ENCODE data around the gene CXCL8. TPM values are rescaled to one million over a fixed set of nuclear protein-coding genes. Genes with fewer than 3 reads are reported as not detected.

Gene CXCL8
- polyA plus RNA-seq, 2 of the 4 experiments (the other 2 are of a cell fraction): 4.4 to 57.2 TPM

GRCh38 chr4:73764513-73764912, 24.1 kb downstream of the CXCL8 start:
- ATAC-seq (no peak), FAIRE-seq (no peak)

GRCh38 chr4:73765296-73765695, 24.9 kb downstream of the CXCL8 start:
- no peak for ATAC-seq

More at GRCh38 chr4:73764513-73764912, 24.1 kb downstream of the CXCL8 start:
- no peak overlapping the region for H3K4me2 ChIP-seq
- ChIA-PET POLR2A (no interaction called here), CTCF (interaction anchor here (0.8 kb wide), 1 partner anchor 101 kb away, joined by 3 read pairs; no protein-coding TSS in a partner anchor)
- 56% methylated on average over 4 of the region's 4 CpGs for WGBS (ENCODE audit: missing lambda C conversion rate)
- H3K27ac ChIP-seq: no peak overlapping the region
- H3K4me3 ChIP-seq: no peak overlapping the region
- H3K4me1 ChIP-seq: no peaks in the 10 kb centered on the region
- TF ChIP-seq, protein P1, sequence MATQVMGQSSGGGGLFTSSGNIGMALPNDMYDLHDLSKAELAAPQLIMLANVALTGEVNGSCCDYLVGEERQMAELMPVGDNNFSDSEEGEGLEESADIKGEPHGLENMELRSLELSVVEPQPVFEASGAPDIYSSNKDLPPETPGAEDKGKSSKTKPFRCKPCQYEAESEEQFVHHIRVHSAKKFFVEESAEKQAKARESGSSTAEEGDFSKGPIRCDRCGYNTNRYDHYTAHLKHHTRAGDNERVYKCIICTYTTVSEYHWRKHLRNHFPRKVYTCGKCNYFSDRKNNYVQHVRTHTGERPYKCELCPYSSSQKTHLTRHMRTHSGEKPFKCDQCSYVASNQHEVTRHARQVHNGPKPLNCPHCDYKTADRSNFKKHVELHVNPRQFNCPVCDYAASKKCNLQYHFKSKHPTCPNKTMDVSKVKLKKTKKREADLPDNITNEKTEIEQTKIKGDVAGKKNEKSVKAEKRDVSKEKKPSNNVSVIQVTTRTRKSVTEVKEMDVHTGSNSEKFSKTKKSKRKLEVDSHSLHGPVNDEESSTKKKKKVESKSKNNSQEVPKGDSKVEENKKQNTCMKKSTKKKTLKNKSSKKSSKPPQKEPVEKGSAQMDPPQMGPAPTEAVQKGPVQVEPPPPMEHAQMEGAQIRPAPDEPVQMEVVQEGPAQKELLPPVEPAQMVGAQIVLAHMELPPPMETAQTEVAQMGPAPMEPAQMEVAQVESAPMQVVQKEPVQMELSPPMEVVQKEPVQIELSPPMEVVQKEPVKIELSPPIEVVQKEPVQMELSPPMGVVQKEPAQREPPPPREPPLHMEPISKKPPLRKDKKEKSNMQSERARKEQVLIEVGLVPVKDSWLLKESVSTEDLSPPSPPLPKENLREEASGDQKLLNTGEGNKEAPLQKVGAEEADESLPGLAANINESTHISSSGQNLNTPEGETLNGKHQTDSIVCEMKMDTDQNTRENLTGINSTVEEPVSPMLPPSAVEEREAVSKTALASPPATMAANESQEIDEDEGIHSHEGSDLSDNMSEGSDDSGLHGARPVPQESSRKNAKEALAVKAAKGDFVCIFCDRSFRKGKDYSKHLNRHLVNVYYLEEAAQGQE (IDR thresholded peaks at IDR 0.05): no peak
- TF ChIP-seq POLR2AphosphoS2 (conservative IDR thresholded peaks at IDR 0.05; ENCODE audit: low read length): no peak
- no peak for TF ChIP-seq KDM5A (IDR thresholded peaks at IDR 0.05)
- no peak for TF ChIP-seq KDM1A (IDR thresholded peaks at IDR 0.05; ENCODE audit: low read depth)
- TF ChIP-seq EP300 (IDR thresholded peaks at IDR 0.05): no peak
- TF ChIP-seq NFE2L2 (conservative IDR thresholded peaks at IDR 0.05; ENCODE audit: low read length): no peak
- no peak for TF ChIP-seq POLR2A (IDR thresholded peaks at IDR 0.05; ENCODE audit: low read length)
- no peak for TF ChIP-seq ZSCAN20 (CRISPR knock-in tag; IDR thresholded peaks at IDR 0.05)
- no peak for TF ChIP-seq HDAC2 (IDR thresholded peaks at IDR 0.05)
- TF ChIP-seq NPAS2 (CRISPR knock-in tag; IDR thresholded peaks at IDR 0.05; ENCODE audit: borderline replicate concordance): no peak
- TF ChIP-seq MAZ (IDR thresholded peaks at IDR 0.05; ENCODE audit: borderline replicate concordance, low read depth, low read length): no peak
- TF ChIP-seq E2F6 (IDR thresholded peaks at IDR 0.05; ENCODE audit: borderline replicate concordance, low read depth): no peak
- no peak for TF ChIP-seq TP53 (CRISPR knock-in tag; IDR thresholded peaks at IDR 0.05)
- TF ChIP-seq, protein P2, sequence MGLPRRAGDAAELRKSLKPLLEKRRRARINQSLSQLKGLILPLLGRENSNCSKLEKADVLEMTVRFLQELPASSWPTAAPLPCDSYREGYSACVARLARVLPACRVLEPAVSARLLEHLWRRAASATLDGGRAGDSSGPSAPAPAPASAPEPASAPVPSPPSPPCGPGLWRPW (IDR thresholded peaks at IDR 0.05): no peak
- TF ChIP-seq CHD2 (IDR thresholded peaks at IDR 0.05; ENCODE audit: low read length, partially characterized antibody): no peak
- no peak for TF ChIP-seq RNF2 (IDR thresholded peaks at IDR 0.05; ENCODE audit: borderline replicate concordance, low read depth)
- TF ChIP-seq TFCP2L1 (CRISPR knock-in tag; IDR thresholded peaks at IDR 0.05): no peak
- no peak for TF ChIP-seq ZNF302 (CRISPR knock-in tag; IDR thresholded peaks at IDR 0.05)
- TF ChIP-seq, protein P3, sequence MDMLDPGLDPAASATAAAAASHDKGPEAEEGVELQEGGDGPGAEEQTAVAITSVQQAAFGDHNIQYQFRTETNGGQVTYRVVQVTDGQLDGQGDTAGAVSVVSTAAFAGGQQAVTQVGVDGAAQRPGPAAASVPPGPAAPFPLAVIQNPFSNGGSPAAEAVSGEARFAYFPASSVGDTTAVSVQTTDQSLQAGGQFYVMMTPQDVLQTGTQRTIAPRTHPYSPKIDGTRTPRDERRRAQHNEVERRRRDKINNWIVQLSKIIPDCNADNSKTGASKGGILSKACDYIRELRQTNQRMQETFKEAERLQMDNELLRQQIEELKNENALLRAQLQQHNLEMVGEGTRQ (IDR thresholded peaks at IDR 0.05): no peak
- no peak for TF ChIP-seq ESRRA (IDR thresholded peaks at IDR 0.05; ENCODE audit: borderline replicate concordance, low read length)
- DNase-seq (ENCODE audit: low read depth in 1 of 2, low spot score in 1 of 2): no peak
- no peaks in the 10 kb centered on the region for H3K9me3 ChIP-seq

More at GRCh38 chr4:73765296-73765695, 24.9 kb downstream of the CXCL8 start:
- TF ChIP-seq CBX2 (IDR thresholded peaks at IDR 0.05; ENCODE audit: borderline replicate concordance, low read depth): no peak
- TF ChIP-seq MAX (IDR thresholded peaks at IDR 0.05): no peak
- TF ChIP-seq, protein P4, sequence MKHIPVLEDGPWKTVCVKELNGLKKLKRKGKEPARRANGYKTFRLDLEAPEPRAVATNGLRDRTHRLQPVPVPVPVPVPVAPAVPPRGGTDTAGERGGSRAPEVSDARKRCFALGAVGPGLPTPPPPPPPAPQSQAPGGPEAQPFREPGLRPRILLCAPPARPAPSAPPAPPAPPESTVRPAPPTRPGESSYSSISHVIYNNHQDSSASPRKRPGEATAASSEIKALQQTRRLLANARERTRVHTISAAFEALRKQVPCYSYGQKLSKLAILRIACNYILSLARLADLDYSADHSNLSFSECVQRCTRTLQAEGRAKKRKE (CRISPR knock-in tag; IDR thresholded peaks at IDR 0.05; ENCODE audit: low read depth): no peak
- no peak for TF ChIP-seq JUNB (IDR thresholded peaks at IDR 0.05)
- Histone ChIP-seq H3K27ac (no peak overlapping the region), H3K9me3 (no peaks in the 10 kb centered on the region), H3K4me1 (no peaks in the 10 kb centered on the region), H3K4me3 (no peak overlapping the region), H3K4me2 (no peak overlapping the region)
- FAIRE-seq (no peak), DNase-seq (ENCODE audit: low read depth in 1 of 2, low spot score in 1 of 2) (no peak)
- POLR2A ChIA-PET: no interaction called here
- CTCF ChIA-PET: no interaction called here
- WGBS (ENCODE audit: missing lambda C conversion rate): 68% methylated on average over 2 of the region's 2 CpGs

Data from A549 (cell line).